Glutamatergic neuron (in vitro differentiated cells): ENCODE data around the gene PTTG2. TPM values are rescaled to one million over a fixed set of nuclear protein-coding genes. Genes with fewer than 3 reads are reported as not detected.

Source experiments
- DNase-seq: peaks from one replicate; pipeline ENCODE4 v3.0.0; 2022
- H3K27ac Mint-ChIP-seq: one replicate; pipeline ENCODE4 v1.8.0; 2020; ENCODE audit warnings: mild to moderate bottlenecking, mixed read lengths, inconsistent platforms; ENCODE audit not compliant: unreplicated experiment
- H3K27me3 Mint-ChIP-seq: one replicate; pipeline ENCODE4 v1.8.0; 2020; ENCODE audit warnings: mild to moderate bottlenecking, moderate library complexity, mixed read lengths, inconsistent platforms; ENCODE audit not compliant: unreplicated experiment
- H3K36me3 Mint-ChIP-seq: one replicate; pipeline ENCODE4 v1.8.0; 2020; ENCODE audit warnings: mild to moderate bottlenecking, mixed read lengths, inconsistent platforms; ENCODE audit not compliant: unreplicated experiment
- H3K4me1 Mint-ChIP-seq: one replicate; pipeline ENCODE4 v1.8.0; 2020; ENCODE audit warnings: mild to moderate bottlenecking, low read depth, mixed read lengths, inconsistent platforms; ENCODE audit not compliant: unreplicated experiment
- H3K4me3 Mint-ChIP-seq: one replicate; pipeline ENCODE4 v1.8.0; 2020; ENCODE audit warnings: mild to moderate bottlenecking, mixed read lengths, inconsistent platforms; ENCODE audit not compliant: unreplicated experiment
- H3K9me3 Mint-ChIP-seq: one replicate; pipeline ENCODE4 v1.8.0; 2020; ENCODE audit warnings: mild to moderate bottlenecking, moderate library complexity, mixed read lengths, inconsistent platforms; ENCODE audit not compliant: unreplicated experiment
- CTCF ChIP-seq: fragments of 200-600 bp; sonication (generic); IDR thresholded peaks from one replicate; pipeline ENCODE4 v1.5.0; 2021; ENCODE audit not compliant: partially characterized antibody, unreplicated experiment
- total RNA-seq: library from RNA; stranded (reverse); fragmentation: NEBNext Ultra II Directional; extraction: Animal tissue kit (Norgen Biotek cat#: 25700); gene quantifications from one replicate; pipeline ENCODE4 v1.2.1, GENCODE V29; 2021; ENCODE audit not compliant: unreplicated experiment

PTTG2 gene
- total RNA-seq, 1 donor from 2014 or later = not detected

GRCh38 chr4:37949636-37950426, 10.4 kb upstream of the PTTG2 start:
- Mint-ChIP-seq H3K27me3 (no peaks in the 10 kb centered on the region), H3K27ac (no peak overlapping the region), H3K36me3 (no peaks in the 10 kb centered on the region), H3K4me1 (no peaks in the 10 kb centered on the region), H3K4me3 (no peak overlapping the region), H3K9me3 (no peaks in the 10 kb centered on the region)
- no peak for TF ChIP-seq CTCF
- DNase-seq = no peak

GRCh38 chr4:37951461-37952352, 8.5 kb upstream of the PTTG2 start:
- no peaks in the 10 kb centered on the region for H3K4me1 Mint-ChIP-seq
- no peak overlapping the region for H3K27ac Mint-ChIP-seq
- H3K36me3 Mint-ChIP-seq = no peaks in the 10 kb centered on the region
- H3K4me3 Mint-ChIP-seq = no peak overlapping the region
- DNase-seq = no peak
- H3K27me3 Mint-ChIP-seq = no peaks in the 10 kb centered on the region
- no peak for TF ChIP-seq CTCF
- H3K9me3 Mint-ChIP-seq = no peaks in the 10 kb centered on the region

GRCh38 chr4:37953156-37953555, 7.0 kb upstream of the PTTG2 start:
- Mint-ChIP-seq H3K4me3 (no peak overlapping the region), H3K4me1 (no peaks in the 10 kb centered on the region), H3K36me3 (no peaks in the 10 kb centered on the region), H3K27ac (no peak overlapping the region), H3K9me3 (no peaks in the 10 kb centered on the region), H3K27me3 (no peaks in the 10 kb centered on the region)
- TF ChIP-seq CTCF = no peak
- DNase-seq = no peak

GRCh38 chr4:37953620-37954293, 6.4 kb upstream of the PTTG2 start:
- no peak for DNase-seq
- Mint-ChIP-seq H3K27me3 (no peaks in the 10 kb centered on the region), H3K27ac (no peak overlapping the region), H3K36me3 (no peaks in the 10 kb centered on the region), H3K4me1 (no peaks in the 10 kb centered on the region), H3K9me3 (no peaks in the 10 kb centered on the region), H3K4me3 (no peak overlapping the region)
- TF ChIP-seq CTCF = no peak
